Measurements from ENCODE around the gene SELENOH.

DNA sequence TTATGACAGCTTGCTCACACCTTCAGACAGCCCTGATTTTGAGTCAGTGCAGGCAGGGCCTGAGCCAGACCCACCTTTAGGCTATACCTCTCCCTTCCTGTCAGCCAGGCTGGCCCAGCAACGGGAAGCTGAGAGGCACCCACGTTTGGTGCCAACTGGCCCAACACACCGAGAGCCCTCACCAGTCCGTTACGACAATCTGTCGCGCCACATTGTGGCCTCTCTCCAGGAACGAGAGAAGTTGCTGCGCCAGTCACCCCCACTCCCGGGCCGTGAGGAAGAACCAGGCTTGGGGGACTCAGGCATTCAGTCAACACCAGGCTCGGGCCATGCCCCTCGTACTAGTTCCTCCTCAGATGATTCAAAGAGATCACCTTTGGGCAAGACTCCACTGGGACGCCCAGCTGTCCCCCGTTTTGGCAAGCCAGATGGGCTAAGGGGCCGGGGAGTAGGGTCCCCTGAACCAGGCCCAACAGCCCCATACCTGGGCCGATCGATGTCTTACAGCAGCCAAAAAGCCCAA is 42.4 kb upstream of the SELENOH start:
- TF ChIP-seq, protein P1, sequence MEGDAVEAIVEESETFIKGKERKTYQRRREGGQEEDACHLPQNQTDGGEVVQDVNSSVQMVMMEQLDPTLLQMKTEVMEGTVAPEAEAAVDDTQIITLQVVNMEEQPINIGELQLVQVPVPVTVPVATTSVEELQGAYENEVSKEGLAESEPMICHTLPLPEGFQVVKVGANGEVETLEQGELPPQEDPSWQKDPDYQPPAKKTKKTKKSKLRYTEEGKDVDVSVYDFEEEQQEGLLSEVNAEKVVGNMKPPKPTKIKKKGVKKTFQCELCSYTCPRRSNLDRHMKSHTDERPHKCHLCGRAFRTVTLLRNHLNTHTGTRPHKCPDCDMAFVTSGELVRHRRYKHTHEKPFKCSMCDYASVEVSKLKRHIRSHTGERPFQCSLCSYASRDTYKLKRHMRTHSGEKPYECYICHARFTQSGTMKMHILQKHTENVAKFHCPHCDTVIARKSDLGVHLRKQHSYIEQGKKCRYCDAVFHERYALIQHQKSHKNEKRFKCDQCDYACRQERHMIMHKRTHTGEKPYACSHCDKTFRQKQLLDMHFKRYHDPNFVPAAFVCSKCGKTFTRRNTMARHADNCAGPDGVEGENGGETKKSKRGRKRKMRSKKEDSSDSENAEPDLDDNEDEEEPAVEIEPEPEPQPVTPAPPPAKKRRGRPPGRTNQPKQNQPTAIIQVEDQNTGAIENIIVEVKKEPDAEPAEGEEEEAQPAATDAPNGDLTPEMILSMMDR (IDR thresholded peaks at IDR 0.05): no peak
- no peak for TF ChIP-seq POLR2A (IDR thresholded peaks at IDR 0.05)
